ENCODE measurements around the gene ZC3H10. TPM values are rescaled to one million over a fixed set of nuclear protein-coding genes. Genes with fewer than 3 reads are reported as not detected.

Gene ZC3H10
- total and polyA plus RNA-seq, 2 of the 13 experiments (the other 11 are each of a cell fraction or from before 2014, with no cell fraction given): 0.70 to 2.3 TPM

DNA sequence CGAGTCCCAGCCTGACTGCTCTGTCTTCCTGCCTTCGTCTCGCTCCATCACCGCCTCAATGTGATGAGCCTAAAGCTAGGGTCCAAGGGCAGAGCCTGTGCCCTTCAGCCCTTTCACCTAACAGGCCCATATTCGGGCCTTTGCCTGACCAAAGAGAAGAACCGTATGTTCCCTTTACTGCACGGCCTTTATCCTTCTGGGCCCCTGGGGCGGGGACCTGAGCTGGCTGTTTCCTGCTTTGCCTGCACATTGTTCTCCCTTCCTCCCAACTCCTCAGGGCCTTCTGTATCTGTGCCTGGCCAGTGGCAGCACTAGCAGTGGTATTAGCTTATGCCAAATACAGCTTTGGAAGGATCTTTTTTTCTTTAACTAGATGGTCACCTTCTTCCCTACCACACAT is 25.8 kb downstream of the ZC3H10 start:
- H4K20me1 ChIP-seq (ENCODE audit: insufficient read depth, low read length): no peaks in the 10 kb centered on the region
- no peak overlapping the region for H3K4me2 ChIP-seq (ENCODE audit: low read depth, low read length)
- in situ Hi-C loops (cut with HindIII; ENCODE audit: extremely low pct_ligation_motif_present, low pct_unique_long_range_greater_than_20kb) (no loop called here), intact Hi-C loops (cut with micrococcal nuclease; ENCODE audit: unreplicated experiment) (no loop called here)
- H3K79me2 ChIP-seq (ENCODE audit: insufficient read depth, low read length): no peaks in the 10 kb centered on the region
- DNase-seq (ENCODE audit: low spot score) (no peak), FAIRE-seq (no peak), ATAC-seq (no peak)
- H3K9ac ChIP-seq (ENCODE audit: insufficient read depth, low read depth, low read length): no peak overlapping the region
- H3K27ac ChIP-seq (ENCODE audit: extremely low read length, insufficient read depth, low read length): no peak overlapping the region
- CTCF ChIA-PET (ENCODE audit: low intra/inter-chr PET ratio, low total read pairs): no interaction called here
- no peaks in the 10 kb centered on the region for H3K9me3 ChIP-seq (ENCODE audit: low read length)
- H2AFZ ChIP-seq (ENCODE audit: low read length): no peak overlapping the region
- H3K36me3 ChIP-seq (replicated peaks in 1 of 2; ENCODE audit: control insufficient read depth in 1 of 2, insufficient read depth in 2 of 2, low read length in 2 of 2): peaks cover 15 to 55% of the 10 kb centered on the region in 2 experiments
- BruUV-seq (replicated peaks): no TSS peak
- 97% methylated on average over 8 of the region's 8 CpGs for WGBS (ENCODE audit: low lambda C conversion rate)
- TF ChIP-seq, protein P1, sequence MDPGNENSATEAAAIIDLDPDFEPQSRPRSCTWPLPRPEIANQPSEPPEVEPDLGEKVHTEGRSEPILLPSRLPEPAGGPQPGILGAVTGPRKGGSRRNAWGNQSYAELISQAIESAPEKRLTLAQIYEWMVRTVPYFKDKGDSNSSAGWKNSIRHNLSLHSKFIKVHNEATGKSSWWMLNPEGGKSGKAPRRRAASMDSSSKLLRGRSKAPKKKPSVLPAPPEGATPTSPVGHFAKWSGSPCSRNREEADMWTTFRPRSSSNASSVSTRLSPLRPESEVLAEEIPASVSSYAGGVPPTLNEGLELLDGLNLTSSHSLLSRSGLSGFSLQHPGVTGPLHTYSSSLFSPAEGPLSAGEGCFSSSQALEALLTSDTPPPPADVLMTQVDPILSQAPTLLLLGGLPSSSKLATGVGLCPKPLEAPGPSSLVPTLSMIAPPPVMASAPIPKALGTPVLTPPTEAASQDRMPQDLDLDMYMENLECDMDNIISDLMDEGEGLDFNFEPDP (CRISPR knock-in tag; conservative IDR thresholded peaks at IDR 0.05): no peak
- TF ChIP-seq CREB3 (CRISPR knock-in tag; IDR thresholded peaks at IDR 0.05) (no peak), YY1 (IDR thresholded peaks at IDR 0.05; ENCODE audit: insufficient read depth, insufficient replicate concordance, low read depth, low read length) (no peak), CREBL2 (CRISPR knock-in tag; IDR thresholded peaks at IDR 0.05; ENCODE audit: borderline replicate concordance) (no peak), ZNF569 (CRISPR knock-in tag; IDR thresholded peaks at IDR 0.05; ENCODE audit: borderline replicate concordance) (no peak), GATAD1 (CRISPR knock-in tag; IDR thresholded peaks at IDR 0.05) (no peak), ZNF343 (CRISPR knock-in tag; IDR thresholded peaks at IDR 0.05) (no peak), ZNF616 (CRISPR knock-in tag; IDR thresholded peaks at IDR 0.05; ENCODE audit: low read depth) (no peak), GFI1 (CRISPR knock-in tag; IDR thresholded peaks at IDR 0.05; ENCODE audit: borderline replicate concordance) (no peak), ZNF598 (CRISPR knock-in tag; IDR thresholded peaks at IDR 0.05; ENCODE audit: borderline replicate concordance) (no peak), IKZF4 (CRISPR knock-in tag; IDR thresholded peaks at IDR 0.05; ENCODE audit: borderline replicate concordance, low read depth, not compliant biosample characterization) (no peak), SYNCRIP (IDR thresholded peaks at IDR 0.05; ENCODE audit: insufficient read depth, low read depth, low read length) (no peak)
- TF ChIP-seq, protein P2, sequence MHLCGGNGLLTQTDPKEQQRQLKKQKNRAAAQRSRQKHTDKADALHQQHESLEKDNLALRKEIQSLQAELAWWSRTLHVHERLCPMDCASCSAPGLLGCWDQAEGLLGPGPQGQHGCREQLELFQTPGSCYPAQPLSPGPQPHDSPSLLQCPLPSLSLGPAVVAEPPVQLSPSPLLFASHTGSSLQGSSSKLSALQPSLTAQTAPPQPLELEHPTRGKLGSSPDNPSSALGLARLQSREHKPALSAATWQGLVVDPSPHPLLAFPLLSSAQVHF (CRISPR knock-in tag; IDR thresholded peaks at IDR 0.05): no peak
- TF ChIP-seq, protein P3, sequence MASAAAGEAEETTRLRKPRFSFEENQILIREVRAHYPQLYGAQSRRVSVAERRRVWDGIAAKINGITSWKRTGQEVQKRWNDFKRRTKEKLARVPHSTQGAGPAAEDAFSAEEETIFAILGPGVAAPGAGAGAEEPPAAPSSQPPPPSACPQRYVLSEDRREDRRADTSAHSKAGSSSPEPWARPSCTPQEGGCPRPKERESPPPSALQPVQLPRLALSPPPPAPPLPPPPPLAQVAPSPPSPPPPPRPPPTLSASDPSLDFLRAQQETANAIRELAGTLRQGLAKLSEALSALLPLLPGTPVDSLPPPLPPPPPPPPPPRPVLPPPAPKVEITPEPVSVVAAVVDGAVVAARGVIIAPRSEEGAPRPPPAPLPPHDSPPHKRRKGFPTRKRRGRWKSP (CRISPR knock-in tag; IDR thresholded peaks at IDR 0.05): no peak
- H3K4me1 ChIP-seq (ENCODE audit: insufficient read depth, low read length): no peaks in the 10 kb centered on the region
- no peak overlapping the region for H3K4me3 ChIP-seq (replicated peaks in 1 of 3; ENCODE audit: insufficient read depth in 1 of 3, low read depth in 2 of 3, low read length in 3 of 3)
- no peaks in the 10 kb centered on the region for H3K27me3 ChIP-seq (ENCODE audit: control insufficient read depth in 1 of 2, insufficient read depth in 2 of 2, low read length in 2 of 2)
- POLR2A ChIA-PET: interaction anchor here (2.6 kb wide), 1 partner anchor 16 kb away, joined by 14 read pairs; the partner anchor contains the start of gene ESYT1

All from HepG2 (cell line).